ENCODE results near the gene DPY30. TPM values are rescaled to one million over a fixed set of nuclear protein-coding genes. Genes with fewer than 3 reads are reported as not detected.
"Not testable (repeated sequence)": the region's sequence is repeated elsewhere in the genome, so short reads cannot be mapped to it uniquely, and the experiment has no call there.

Gene DPY30
- total RNA-seq, 2 experiments from 2014 or later: 12.4 to 13.1 TPM

DNA sequence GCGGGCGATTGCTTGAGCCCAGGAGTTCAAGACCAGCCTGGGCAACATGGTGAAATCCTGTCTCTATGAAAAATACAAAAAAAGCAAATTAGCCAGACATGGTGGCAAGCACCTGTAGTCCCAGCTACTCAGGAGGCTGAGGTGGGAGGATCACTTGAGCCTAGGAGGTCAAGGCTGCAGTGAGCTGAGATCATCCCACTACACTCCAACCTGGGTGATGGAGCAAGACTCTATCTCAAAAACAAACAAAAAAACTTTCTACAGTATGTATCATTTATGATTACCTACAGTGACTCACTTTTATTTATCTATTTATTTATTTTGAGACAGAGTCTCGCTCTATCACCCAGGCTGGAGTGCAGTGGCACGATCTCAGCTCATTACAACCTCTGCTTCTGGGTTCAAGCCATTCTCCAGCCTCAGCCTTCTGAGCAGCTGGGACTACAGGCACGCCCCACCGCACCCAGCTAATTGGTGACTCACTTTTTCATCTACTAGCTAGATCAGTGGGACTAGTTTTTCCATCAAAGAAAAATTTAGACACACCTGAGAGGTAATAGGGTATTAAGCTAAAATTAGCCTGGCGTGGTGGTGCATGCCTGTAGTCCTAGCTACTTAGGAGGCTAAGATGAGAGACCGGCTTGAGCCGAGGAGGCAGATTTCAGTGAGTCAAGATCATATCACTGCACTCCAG lies 20.7 kb downstream of the DPY30 start:
- POLR2A ChIA-PET; H3K9me3 Mint-ChIP-seq; H3K27ac Mint-ChIP-seq; CTCF ChIA-PET; intact Hi-C loops (cut with DNase I, micrococcal nuclease); H3K9me3 ChIP-seq (ENCODE audit: control insufficient read depth in 1 of 2, insufficient read depth in 1 of 2, low read length in 2 of 2); H3K27me3 ChIP-seq (ENCODE audit: control insufficient read depth in 1 of 2, insufficient read depth in 2 of 2, low read length in 2 of 2); DNase-seq; H3K4me1 ChIP-seq (ENCODE audit: insufficient read depth, low read length); H3K27ac ChIP-seq (ENCODE audit: low read depth in 1 of 2, low read length in 2 of 2); H3K4me1 Mint-ChIP-seq (ENCODE audit: low read depth); H3K4me3 Mint-ChIP-seq; H3K27me3 Mint-ChIP-seq; H3K4me3 ChIP-seq (ENCODE audit: low read length); ATAC-seq (ENCODE audit: poor library complexity): not testable (repeated sequence)
- H3K36me3 ChIP-seq (ENCODE audit: insufficient read depth, low read length): peaks cover 19% of the 10 kb centered on the region
- H3K36me3 Mint-ChIP-seq (ENCODE audit: low read depth): peaks cover 51% of the 10 kb centered on the region

DNA sequence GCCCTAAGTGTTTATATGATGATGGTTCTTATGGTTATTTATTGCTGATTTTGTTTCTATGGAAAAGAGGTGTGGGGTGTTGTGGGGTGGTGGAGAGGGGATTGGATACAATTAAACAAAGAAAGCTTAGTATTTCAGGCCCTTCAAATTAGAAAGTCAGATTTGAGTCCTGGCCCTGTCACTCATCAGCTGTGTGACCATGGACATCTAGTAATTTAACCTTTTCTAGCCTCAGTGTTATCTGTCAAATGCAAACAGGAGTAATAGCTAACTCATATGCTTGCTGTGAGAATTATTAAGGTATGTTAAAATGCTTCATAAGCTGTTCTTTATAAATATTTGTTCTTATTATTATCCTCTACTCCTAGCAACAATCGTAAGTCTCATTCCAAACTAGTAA lies 26.7 kb downstream of the DPY30 start:
- Mint-ChIP-seq H3K27me3 (no peaks in the 10 kb centered on the region), H3K4me3 (peak overlapping the region; percentile 35), H3K4me1 (ENCODE audit: low read depth) (peaks cover 37% of the 10 kb centered on the region), H3K36me3 (ENCODE audit: low read depth) (peaks cover 39% of the 10 kb centered on the region), H3K27ac (peak overlapping the region; percentile 18), H3K9me3 (no peaks in the 10 kb centered on the region)
- intact Hi-C loops (cut with DNase I, micrococcal nuclease): loop anchor here in 1 of 2 experiments (2.0 to 5.0 kb wide), 3 partner anchors 26 to 264 kb away; partner anchors contain the start of genes DPY30 and YIPF4
- no peaks in the 10 kb centered on the region for H3K9me3 ChIP-seq (ENCODE audit: control insufficient read depth in 1 of 2, insufficient read depth in 1 of 2, low read length in 2 of 2)
- DNase-seq: no peak
- POLR2A ChIA-PET: interaction anchor here (2.5 to 3.4 kb wide), 2 partner anchors 27 to 51 kb away, joined by 11 to 25 read pairs; partner anchors contain the start of genes DPY30 and SPAST
- peaks cover 8% of the 10 kb centered on the region for H3K36me3 ChIP-seq (ENCODE audit: insufficient read depth, low read length)
- H3K4me3 ChIP-seq (ENCODE audit: low read length): no peak overlapping the region
- H3K27ac ChIP-seq (ENCODE audit: low read depth in 1 of 2, low read length in 2 of 2): no peak overlapping the region
- CTCF ChIA-PET: no interaction called here
- no peak for ATAC-seq (ENCODE audit: poor library complexity)
- peaks cover 25% of the 10 kb centered on the region for H3K4me1 ChIP-seq (ENCODE audit: insufficient read depth, low read length)
- H3K27me3 ChIP-seq (ENCODE audit: control insufficient read depth in 1 of 2, insufficient read depth in 2 of 2, low read length in 2 of 2): no peaks in the 10 kb centered on the region
- TF ChIP-seq, protein P1, sequence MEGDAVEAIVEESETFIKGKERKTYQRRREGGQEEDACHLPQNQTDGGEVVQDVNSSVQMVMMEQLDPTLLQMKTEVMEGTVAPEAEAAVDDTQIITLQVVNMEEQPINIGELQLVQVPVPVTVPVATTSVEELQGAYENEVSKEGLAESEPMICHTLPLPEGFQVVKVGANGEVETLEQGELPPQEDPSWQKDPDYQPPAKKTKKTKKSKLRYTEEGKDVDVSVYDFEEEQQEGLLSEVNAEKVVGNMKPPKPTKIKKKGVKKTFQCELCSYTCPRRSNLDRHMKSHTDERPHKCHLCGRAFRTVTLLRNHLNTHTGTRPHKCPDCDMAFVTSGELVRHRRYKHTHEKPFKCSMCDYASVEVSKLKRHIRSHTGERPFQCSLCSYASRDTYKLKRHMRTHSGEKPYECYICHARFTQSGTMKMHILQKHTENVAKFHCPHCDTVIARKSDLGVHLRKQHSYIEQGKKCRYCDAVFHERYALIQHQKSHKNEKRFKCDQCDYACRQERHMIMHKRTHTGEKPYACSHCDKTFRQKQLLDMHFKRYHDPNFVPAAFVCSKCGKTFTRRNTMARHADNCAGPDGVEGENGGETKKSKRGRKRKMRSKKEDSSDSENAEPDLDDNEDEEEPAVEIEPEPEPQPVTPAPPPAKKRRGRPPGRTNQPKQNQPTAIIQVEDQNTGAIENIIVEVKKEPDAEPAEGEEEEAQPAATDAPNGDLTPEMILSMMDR (IDR thresholded peaks at IDR 0.05): no peak

DNA sequence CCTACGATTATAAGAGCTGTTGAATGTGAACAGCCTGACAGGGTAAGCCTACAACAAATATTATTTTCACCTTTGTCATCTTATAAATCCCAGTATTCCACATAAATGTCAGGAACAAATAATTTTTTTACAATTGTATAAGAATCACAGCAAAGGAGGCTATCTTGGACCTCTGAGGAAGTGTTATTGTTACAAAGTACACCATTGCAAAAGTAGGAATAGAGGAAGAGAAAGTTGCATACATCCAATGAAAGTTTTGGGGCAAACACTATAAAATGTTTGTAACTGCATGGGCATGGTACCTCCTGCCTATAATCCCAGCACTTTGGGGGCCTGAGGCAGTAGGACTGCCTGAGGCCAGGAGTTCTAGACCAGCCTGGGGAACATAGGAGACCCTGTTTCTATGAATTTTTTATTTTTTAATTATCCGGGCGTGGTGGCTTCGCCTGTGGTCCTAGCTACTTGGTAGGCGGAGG lies 28.1 kb downstream of the DPY30 start:
- Mint-ChIP-seq H3K27me3 (no peaks in the 10 kb centered on the region), H3K27ac (peak overlapping the region; percentile 91), H3K9me3 (no peaks in the 10 kb centered on the region), H3K36me3 (ENCODE audit: low read depth) (peaks cover 29% of the 10 kb centered on the region), H3K4me1 (ENCODE audit: low read depth) (peaks cover 49% of the 10 kb centered on the region), H3K4me3 (peak overlapping the region; percentile 89)
- H3K4me1 ChIP-seq (ENCODE audit: insufficient read depth, low read length): peaks cover 30% of the 10 kb centered on the region
- ATAC-seq (ENCODE audit: poor library complexity) (no peak), DNase-seq (no peak)
- intact Hi-C loops (cut with DNase I, micrococcal nuclease): loop anchor here (1.0 to 5.0 kb wide), 2 partner anchors 52 to 266 kb away; partner anchors contain the start of genes SPAST (in 1 of the 2) and YIPF4 (in 1 of the 2)
- H3K9me3 ChIP-seq (ENCODE audit: control insufficient read depth in 1 of 2, insufficient read depth in 1 of 2, low read length in 2 of 2): no peaks in the 10 kb centered on the region
- H3K27me3 ChIP-seq (ENCODE audit: control insufficient read depth in 1 of 2, insufficient read depth in 2 of 2, low read length in 2 of 2): no peaks in the 10 kb centered on the region
- peaks cover 5% of the 10 kb centered on the region for H3K36me3 ChIP-seq (ENCODE audit: insufficient read depth, low read length)
- CTCF ChIA-PET: interaction anchor here (1.1 kb wide), 1 partner anchor 28 kb away, joined by 3 read pairs; the partner anchor contains the start of gene DPY30
- TF ChIP-seq, protein P1 (IDR thresholded peaks at IDR 0.05): no peak
- H3K4me3 ChIP-seq (ENCODE audit: low read length): peak overlapping the region; percentile 77
- POLR2A ChIA-PET: interaction anchor here (0.5 to 3.4 kb wide), 3 partner anchors 28 to 109 kb away, joined by 3 to 25 read pairs (median 20); partner anchors contain the start of genes DPY30 and SPAST
- peak overlapping the region; percentile 69 to 74 for H3K27ac ChIP-seq (ENCODE audit: low read depth in 1 of 2, low read length in 2 of 2)

Data from CD4-positive, alpha-beta T cell (primary cell).